Activated CD4-positive, alpha-beta memory T cell treated with anti-CD3 and anti-CD28 coated beads, Interleukin-2, amount 10 ng/mL, durations not matched to agents 7 days and 5 days (primary cell): ENCODE results near the gene SCD5. TPM values are rescaled to one million over a fixed set of nuclear protein-coding genes. Genes with fewer than 3 reads are reported as not detected.

Experiments
- CTCF ChIA-PET: fragments of 350-600 bp; sonication (Branson Sonifier 250); formaldehyde crosslinking; loops from one replicate; lab custom pipeline; 2021; ENCODE audit warnings: antibody characterized with exemption, inconsistent platforms; lab: Charles Lee
- POLR2A ChIA-PET: fragments of 350-600 bp; sonication (Branson Sonifier 250); formaldehyde crosslinking; loops from one replicate; lab custom pipeline; 2021; ENCODE audit warnings: antibody characterized with exemption; lab: Charles Lee
- DNase-seq: peaks from one replicate; pipeline ENCODE4 v3.0.0-alpha.2; 2020
- H3K27ac Mint-ChIP-seq: one replicate; pipeline ENCODE4 v1.8.0; 2021; ENCODE audit warnings: mild to moderate bottlenecking, mixed read lengths
- H3K27me3 Mint-ChIP-seq: one replicate; pipeline ENCODE4 v1.8.0; 2021; ENCODE audit warnings: mixed read lengths
- H3K36me3 Mint-ChIP-seq: one replicate; pipeline ENCODE4 v1.8.0; 2021; ENCODE audit warnings: low read depth, mixed read lengths
- H3K4me1 Mint-ChIP-seq: one replicate; pipeline ENCODE4 v1.8.0; 2021; ENCODE audit warnings: mixed read lengths
- H3K4me3 Mint-ChIP-seq: one replicate; pipeline ENCODE4 v1.8.0; 2021; ENCODE audit warnings: mild to moderate bottlenecking, mixed read lengths
- H3K9me3 Mint-ChIP-seq: one replicate; pipeline ENCODE4 v1.8.0; 2021; ENCODE audit warnings: mixed read lengths
- total RNA-seq, 2 experiments: library from RNA; stranded (reverse); gene quantifications; one replicate each; pipeline ENCODE4 v1.2.3, GENCODE V29; 2021

SCD5 gene
- total RNA-seq, 2 experiments from 2014 or later: 0.20 to 0.45 TPM

GRCh38 chr4:82811392-82811791, 12.8 kb upstream of the SCD5 start:
- H3K9me3 Mint-ChIP-seq: no peaks in the 10 kb centered on the region
- ChIA-PET CTCF (no interaction called here), POLR2A (no interaction called here)

DNA sequence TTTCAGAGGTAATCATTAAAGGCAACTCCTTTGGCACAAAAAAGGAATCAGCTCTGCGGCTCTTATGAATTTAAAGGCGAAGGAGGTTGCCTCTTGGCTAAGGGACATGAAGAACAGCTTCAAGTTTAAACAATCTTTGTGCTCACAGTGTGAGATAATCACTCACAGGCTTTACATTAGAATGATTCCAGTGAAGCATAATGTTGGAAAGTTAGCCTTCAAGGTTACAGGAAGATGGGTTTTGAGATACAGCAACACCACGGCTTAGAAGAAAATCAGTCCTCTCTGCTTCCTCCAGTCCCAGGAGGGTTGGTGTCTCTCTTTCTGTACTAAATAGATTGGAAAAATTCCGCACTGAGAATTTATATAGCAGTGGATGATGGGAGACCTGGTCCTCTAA, 11.6 kb upstream of the SCD5 start:
- no peak overlapping the region for H3K27ac Mint-ChIP-seq
- CTCF ChIA-PET: no interaction called here
- POLR2A ChIA-PET: no interaction called here
- peaks cover under 1% of the 10 kb centered on the region for H3K36me3 Mint-ChIP-seq
- no peak overlapping the region for H3K4me3 Mint-ChIP-seq
- peaks cover 6% of the 10 kb centered on the region for H3K27me3 Mint-ChIP-seq
- H3K9me3 Mint-ChIP-seq: no peaks in the 10 kb centered on the region
- peaks cover 4% of the 10 kb centered on the region for H3K4me1 Mint-ChIP-seq
- no peak for DNase-seq

More at GRCh38 chr4:82811392-82811791, 12.8 kb upstream of the SCD5 start:
- Mint-ChIP-seq H3K4me1 (peaks cover 4% of the 10 kb centered on the region), H3K27ac (no peak overlapping the region), H3K36me3 (peaks cover 3% of the 10 kb centered on the region), H3K27me3 (peaks cover 6% of the 10 kb centered on the region), H3K4me3 (no peak overlapping the region)
- no peak for DNase-seq

- no peak for DNase-seq
- ChIA-PET POLR2A (no interaction called here), CTCF (no interaction called here)
- Mint-ChIP-seq H3K4me3 (no peak overlapping the region), H3K27me3 (peaks cover 6% of the 10 kb centered on the region), H3K4me1 (peaks cover 4% of the 10 kb centered on the region), H3K27ac (no peak overlapping the region), H3K9me3 (no peaks in the 10 kb centered on the region), H3K36me3 (no peaks in the 10 kb centered on the region)
Measured at GRCh38 chr4:82809619-82810018, 11.0 kb upstream of the SCD5 start.

GRCh38 chr4:82803746-82804145, 5.2 kb upstream of the SCD5 start:
- CTCF ChIA-PET: no interaction called here
- Mint-ChIP-seq H3K27ac (no peak overlapping the region), H3K36me3 (no peaks in the 10 kb centered on the region), H3K4me3 (no peak overlapping the region), H3K4me1 (peaks cover 11% of the 10 kb centered on the region), H3K27me3 (peaks cover 42% of the 10 kb centered on the region), H3K9me3 (no peaks in the 10 kb centered on the region)
- no peak for DNase-seq
- POLR2A ChIA-PET: no interaction called here

DNA sequence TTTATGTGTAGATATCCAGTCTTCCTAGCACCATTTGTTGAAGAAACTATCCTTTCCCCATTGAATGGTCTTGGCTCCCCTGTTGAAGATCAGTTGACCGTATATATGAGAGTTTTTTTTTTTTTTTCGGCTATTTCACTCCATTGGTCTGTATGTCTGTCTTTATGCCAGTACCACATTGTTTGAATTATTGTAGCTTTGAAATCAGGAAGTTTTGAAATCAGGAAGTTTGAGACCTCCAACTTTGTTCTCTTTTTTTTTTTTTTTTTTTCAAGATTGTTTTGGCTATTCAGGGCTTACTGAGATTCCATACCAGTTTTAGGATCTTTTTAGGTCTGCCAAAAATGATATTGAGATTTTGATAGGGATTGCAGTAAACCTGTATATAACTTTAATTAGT, 4.3 kb upstream of the SCD5 start:
- Mint-ChIP-seq H3K4me3 (no peak overlapping the region), H3K27me3 (peaks cover 41% of the 10 kb centered on the region), H3K27ac (no peak overlapping the region), H3K4me1 (peaks cover 11% of the 10 kb centered on the region), H3K9me3 (no peaks in the 10 kb centered on the region), H3K36me3 (no peaks in the 10 kb centered on the region)
- ChIA-PET POLR2A (no interaction called here), CTCF (no interaction called here)
- DNase-seq: no peak

DNA sequence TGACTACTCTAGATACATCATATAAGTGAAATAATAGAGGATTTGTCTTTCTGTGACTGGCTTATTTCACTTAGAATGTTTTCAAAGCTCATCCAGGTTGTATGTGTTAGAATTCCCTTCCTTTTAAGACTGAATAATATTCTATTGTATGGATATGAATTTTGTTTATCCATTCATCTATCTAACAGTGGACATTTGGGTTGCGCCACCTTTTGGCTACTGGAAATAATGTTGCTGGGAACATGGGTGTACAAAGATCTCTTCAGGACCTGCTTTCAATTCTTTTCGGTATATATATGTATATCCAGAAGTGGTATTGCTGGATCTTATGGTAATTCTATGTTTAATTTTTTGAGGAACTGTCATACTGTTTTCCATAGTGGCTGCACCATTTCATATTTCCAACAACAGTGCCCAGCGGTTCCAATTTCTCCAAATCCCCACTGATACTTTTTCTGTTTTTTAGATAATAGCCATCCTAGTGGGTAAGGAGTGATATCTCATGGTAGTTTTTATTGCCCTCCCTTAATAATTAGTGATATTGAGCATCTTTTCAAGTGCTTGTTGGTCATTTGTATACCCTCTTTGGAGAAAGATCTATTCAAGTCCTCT, 3.4 kb upstream of the SCD5 start:
- DNase-seq: no peak
- Mint-ChIP-seq H3K27me3 (peaks cover 48% of the 10 kb centered on the region), H3K27ac (no peak overlapping the region), H3K36me3 (no peaks in the 10 kb centered on the region), H3K9me3 (no peaks in the 10 kb centered on the region), H3K4me3 (no peak overlapping the region), H3K4me1 (peaks cover 16% of the 10 kb centered on the region)
- CTCF ChIA-PET: no interaction called here
- POLR2A ChIA-PET: interaction anchor here (0.6 kb wide), 1 partner anchor 11 kb away, joined by 3 read pairs; no protein-coding TSS in a partner anchor

DNA sequence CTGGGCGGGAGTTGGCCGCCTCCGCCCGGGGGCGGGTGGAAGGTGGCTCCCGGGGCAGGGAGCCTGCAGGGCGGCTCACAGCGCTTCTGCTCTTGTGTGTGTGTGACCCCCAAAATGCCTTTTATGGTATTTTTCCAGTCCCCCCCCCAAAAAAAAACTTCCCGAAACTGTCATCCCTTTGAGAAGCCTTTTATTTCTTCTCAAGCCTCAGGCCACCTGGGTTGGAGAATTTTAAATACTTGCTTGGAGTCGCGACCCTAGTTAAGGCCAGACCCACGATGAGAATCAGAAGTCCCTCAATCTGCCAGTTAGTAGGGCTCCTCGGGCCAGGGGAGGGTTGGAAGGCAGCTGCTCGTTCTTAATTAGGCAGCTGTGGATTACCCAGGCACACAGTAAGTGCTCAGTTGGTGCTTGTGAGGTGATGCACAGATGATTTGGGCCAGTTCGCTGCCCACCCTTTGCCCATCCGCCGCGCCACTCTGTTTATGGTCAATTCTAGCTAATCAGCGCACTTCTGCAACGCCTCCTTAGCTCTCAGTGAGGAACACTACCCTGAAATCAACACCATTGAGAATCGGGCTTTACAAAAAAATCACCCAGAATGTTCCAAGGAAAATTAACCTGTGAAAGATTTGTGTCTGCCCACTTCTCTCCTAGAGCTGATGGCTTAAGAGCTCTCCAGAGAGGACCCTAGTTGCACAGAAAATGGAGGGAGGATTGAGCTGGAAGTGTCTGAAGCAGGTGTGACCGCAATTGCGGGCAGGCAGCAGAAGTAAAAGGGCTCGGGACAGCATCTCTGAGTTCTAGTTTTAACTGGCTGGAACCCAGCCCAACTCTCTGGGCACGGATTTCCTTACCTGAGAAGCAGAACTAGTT, 648 bp upstream of the SCD5 start:
- POLR2A ChIA-PET: interaction anchor here (1.3 kb wide), 1 partner anchor 19 kb away, joined by 3 read pairs; no protein-coding TSS in a partner anchor
- Mint-ChIP-seq H3K36me3 (no peaks in the 10 kb centered on the region), H3K4me1 (peaks cover 16% of the 10 kb centered on the region), H3K4me3 (peak overlapping the region; percentile 51), H3K27ac (no peak overlapping the region), H3K27me3 (peaks cover 61% of the 10 kb centered on the region), H3K9me3 (no peaks in the 10 kb centered on the region)
- no peak for DNase-seq
- CTCF ChIA-PET: interaction anchor here (0.6 to 0.9 kb wide), 3 partner anchors 9 to 530 kb away, joined by 3 read pairs; no protein-coding TSS in a partner anchor

DNA sequence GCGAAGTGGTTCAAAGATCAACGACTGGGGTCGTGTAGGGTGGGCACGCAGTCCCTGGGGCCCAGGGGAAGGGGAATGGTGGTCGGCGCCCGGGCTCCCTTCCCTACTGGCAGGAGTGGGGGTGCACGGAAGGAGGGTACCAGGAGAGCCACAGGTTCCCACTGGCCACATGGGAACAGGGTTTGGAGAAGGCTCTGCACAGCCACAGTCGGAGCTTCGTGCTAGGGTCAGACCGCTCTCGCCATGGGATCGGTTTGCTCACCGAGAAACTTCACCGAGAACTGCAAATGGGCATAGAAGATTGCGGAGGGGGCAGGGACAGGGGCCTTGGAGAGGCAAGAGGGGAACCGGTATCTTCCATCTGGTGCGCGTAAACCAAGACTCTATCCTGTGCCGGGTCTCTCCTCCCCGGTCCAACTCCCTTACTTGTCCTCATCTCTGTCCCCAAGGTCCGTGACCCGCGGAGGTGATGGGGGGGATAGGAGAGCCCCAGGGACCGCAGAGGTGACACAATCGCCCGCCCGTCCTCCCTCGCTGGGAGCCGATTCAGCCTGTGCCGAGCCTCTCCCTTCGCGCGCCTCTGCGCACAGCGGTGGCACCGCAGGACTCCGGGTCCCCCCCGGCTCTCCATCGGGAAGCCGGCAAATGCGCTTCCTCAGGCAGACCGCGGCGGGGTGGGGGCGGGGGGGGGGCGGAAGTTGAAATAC, 1.0 kb downstream of the SCD5 start:
- peaks cover 67% of the 10 kb centered on the region for H3K27me3 Mint-ChIP-seq
- CTCF ChIA-PET: no interaction called here
- POLR2A ChIA-PET: no interaction called here

GRCh38 chr4:82797040-82797404, 1.6 kb downstream of the SCD5 start:
- ChIA-PET CTCF (no interaction called here), POLR2A (no interaction called here)

More for the DNA sequence above, 1.0 kb downstream of the SCD5 start:
- no peaks in the 10 kb centered on the region for H3K9me3 Mint-ChIP-seq
- H3K4me1 Mint-ChIP-seq: peaks cover 16% of the 10 kb centered on the region
- no peaks in the 10 kb centered on the region for H3K36me3 Mint-ChIP-seq
- H3K27ac Mint-ChIP-seq: no peak overlapping the region
- H3K4me3 Mint-ChIP-seq: peak overlapping the region; percentile 53
- DNase-seq: no peak

DNA sequence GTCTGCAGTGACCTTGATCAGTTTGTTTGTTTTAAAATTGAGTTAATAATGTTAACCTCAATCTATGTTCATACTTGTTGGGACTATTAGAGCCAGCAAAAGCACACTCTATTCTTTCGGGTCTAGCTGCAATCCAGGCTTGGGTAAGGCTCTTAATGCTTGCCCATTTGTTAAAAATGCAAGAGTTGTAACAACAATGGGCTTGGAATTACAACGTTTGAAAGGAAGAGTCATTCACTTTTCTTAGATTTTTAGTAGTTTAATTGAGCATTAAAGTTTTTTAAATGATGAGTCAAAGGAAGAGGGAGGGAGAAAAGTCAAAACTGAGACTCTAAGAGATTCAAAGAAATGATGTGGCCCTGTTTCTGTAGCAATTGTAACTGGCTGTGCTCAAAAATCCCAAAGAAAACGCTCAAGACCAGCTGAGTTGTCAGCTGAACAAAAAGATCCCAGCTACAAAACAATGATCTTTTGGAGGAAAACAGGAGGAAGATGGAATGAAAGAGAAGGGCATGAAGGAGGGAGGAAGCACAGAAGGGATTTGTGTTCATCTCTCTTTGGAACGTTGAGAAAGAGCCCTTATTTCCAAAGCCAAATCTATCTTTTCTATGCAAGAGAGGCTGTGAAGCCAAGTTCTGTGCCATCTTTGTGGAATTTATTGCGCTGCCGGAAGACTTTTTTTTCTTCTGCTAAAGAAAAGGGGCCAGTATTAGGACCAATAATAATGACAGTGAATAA, 5.5 kb downstream of the SCD5 start:
- no peaks in the 10 kb centered on the region for H3K36me3 Mint-ChIP-seq
- H3K4me3 Mint-ChIP-seq: no peak overlapping the region
- H3K9me3 Mint-ChIP-seq: no peaks in the 10 kb centered on the region
- no peak for DNase-seq
- ChIA-PET POLR2A (no interaction called here), CTCF (no interaction called here)
- peaks cover 39% of the 10 kb centered on the region for H3K27me3 Mint-ChIP-seq
- H3K4me1 Mint-ChIP-seq: peaks cover 6% of the 10 kb centered on the region
- no peak overlapping the region for H3K27ac Mint-ChIP-seq

More at GRCh38 chr4:82797040-82797404, 1.6 kb downstream of the SCD5 start:
- DNase-seq: no peak
- peaks cover 62% of the 10 kb centered on the region for H3K27me3 Mint-ChIP-seq
- peak overlapping the region; percentile 53 for H3K4me3 Mint-ChIP-seq
- H3K4me1 Mint-ChIP-seq: peaks cover 16% of the 10 kb centered on the region
- H3K9me3 Mint-ChIP-seq: no peaks in the 10 kb centered on the region
- no peaks in the 10 kb centered on the region for H3K36me3 Mint-ChIP-seq
- no peak overlapping the region for H3K27ac Mint-ChIP-seq

GRCh38 chr4:82791179-82791578, 7.4 kb downstream of the SCD5 start:
- H3K27ac Mint-ChIP-seq: no peak overlapping the region
- no peaks in the 10 kb centered on the region for H3K36me3 Mint-ChIP-seq
- DNase-seq: no peak
- no peaks in the 10 kb centered on the region for H3K9me3 Mint-ChIP-seq
- POLR2A ChIA-PET: interaction anchor here (0.6 kb wide), 1 partner anchor 10 kb away, joined by 3 read pairs; no protein-coding TSS in a partner anchor
- no peaks in the 10 kb centered on the region for H3K4me1 Mint-ChIP-seq
- no peak overlapping the region for H3K4me3 Mint-ChIP-seq
- CTCF ChIA-PET: no interaction called here
- H3K27me3 Mint-ChIP-seq: peaks cover 27% of the 10 kb centered on the region

DNA sequence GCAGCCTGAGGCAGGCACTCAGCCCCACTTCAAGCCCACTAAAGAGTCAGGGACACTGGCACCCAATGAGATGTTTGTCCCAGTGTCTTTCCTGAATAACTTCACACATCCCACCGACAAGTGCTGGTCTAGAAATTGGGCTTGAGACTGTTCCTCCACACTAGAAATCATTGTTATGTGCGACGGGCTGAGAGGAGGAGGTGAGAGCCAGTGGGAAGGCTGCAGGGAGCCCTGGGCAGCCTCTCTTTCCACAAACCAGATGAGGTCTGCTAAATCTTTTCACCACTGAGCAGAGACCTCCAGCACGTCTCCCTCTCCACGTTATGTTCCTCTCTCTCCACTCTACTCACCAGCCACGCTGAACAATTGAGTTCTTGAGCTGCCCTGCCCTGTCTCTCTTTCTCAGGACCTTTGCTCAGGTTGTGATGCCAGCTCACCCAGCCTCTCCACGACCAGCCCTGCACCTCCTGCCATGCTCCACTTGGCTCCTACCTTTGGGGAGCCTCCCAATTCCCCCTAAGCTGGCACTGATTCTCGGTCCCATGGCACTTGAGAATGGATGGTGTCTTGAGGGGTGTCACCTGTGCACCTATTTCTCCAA, 8.4 kb downstream of the SCD5 start:
- no peak for DNase-seq
- POLR2A ChIA-PET: no interaction called here
- no peaks in the 10 kb centered on the region for H3K4me1 Mint-ChIP-seq
- CTCF ChIA-PET: no interaction called here
- no peaks in the 10 kb centered on the region for H3K9me3 Mint-ChIP-seq
- H3K27ac Mint-ChIP-seq: no peak overlapping the region
- no peak overlapping the region for H3K4me3 Mint-ChIP-seq
- H3K27me3 Mint-ChIP-seq: peaks cover 27% of the 10 kb centered on the region
- no peaks in the 10 kb centered on the region for H3K36me3 Mint-ChIP-seq
